HuH-7.5 (cell line): ENCODE results near the gene CORO2B.
"Not testable (repeated sequence)": the region's sequence is repeated elsewhere in the genome, so short reads cannot be mapped to it uniquely, and the experiment has no call there.

ENCODE experiments used
- DNase-seq: peaks from one replicate; pipeline ENCODE4 v3.0.0; 2011; ENCODE audit warnings: low spot score

The CORO2B gene

DNA sequence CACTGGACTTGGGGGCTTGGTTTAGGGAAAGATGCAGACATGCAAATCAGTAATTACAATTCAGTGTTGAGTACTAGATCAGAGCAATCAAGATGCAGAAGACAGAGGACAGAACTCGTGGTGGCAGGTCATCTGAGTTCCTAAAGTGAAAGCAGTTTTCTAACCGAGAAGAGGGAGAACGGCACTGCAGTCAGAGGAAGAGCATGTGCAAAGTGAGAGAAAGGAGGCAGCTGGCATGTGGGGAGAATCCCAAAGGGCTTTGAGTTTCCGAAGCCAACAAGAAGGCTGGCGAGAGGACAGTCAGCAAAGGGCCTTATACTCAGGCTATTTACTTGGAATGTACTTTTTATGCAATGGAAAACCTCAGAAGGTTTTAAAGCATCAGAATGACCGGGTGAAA, 154.9 kb downstream of the CORO2B start:
- DNase-seq = no peak

DNA sequence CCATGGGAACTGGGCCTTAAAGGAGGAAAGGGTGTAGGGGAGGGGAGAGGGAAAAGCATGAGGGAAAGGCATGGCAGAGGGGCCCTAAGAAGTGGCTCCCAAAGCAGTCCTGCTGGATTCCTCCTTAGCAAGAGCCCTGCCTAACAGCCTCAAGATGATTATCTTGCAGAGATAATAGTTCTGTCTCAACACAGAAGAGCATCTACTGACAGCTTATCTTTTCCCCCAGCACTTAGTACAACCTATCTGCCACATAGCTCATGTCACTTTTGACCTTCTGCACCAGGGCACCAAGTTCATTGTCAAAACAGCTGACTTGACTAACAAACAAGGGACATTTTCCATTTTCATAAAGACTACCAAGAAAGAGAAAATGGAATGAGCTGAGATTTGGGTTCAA, 155.6 kb downstream of the CORO2B start:
- DNase-seq = no peak

DNA sequence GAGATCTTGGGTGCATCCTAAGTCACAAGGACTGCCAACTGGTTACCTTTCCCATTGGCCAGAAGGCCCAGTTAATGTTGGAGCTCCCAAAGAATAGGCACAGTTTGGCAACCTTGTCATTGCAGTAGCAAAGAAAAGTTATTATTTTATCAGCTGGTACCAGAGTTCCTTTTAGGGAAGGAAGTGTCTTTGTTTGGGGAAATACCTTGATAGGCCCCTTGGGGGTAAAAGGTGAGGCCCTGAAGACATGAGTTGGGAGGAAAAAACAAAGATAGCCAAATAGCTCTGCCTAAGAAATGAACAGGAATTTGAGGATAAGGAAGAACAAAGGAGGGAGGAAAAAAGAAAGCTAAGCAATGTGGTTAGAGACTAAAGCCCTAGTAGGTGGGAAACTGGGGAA, 156.1 kb downstream of the CORO2B start:
- DNase-seq = no peak

DNA sequence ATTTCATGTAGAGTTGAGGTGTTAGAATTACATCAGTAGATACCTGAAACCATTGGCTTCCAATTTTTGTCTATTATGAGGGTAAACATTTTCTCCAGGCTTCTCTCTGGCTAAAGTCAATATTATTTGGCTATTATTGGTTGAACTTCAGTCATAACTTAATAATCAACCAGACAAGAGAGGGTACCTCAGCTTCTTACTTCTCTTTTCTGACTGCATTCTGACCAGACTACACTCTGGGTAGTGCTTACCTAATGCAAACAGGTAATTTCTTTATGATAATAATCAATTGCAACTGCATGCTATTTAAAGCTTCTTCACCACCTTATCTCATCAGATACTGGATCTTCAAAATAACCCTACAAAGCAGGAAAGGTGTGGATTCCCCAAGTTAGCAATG, 156.8 kb downstream of the CORO2B start:
- DNase-seq = no peak

DNA sequence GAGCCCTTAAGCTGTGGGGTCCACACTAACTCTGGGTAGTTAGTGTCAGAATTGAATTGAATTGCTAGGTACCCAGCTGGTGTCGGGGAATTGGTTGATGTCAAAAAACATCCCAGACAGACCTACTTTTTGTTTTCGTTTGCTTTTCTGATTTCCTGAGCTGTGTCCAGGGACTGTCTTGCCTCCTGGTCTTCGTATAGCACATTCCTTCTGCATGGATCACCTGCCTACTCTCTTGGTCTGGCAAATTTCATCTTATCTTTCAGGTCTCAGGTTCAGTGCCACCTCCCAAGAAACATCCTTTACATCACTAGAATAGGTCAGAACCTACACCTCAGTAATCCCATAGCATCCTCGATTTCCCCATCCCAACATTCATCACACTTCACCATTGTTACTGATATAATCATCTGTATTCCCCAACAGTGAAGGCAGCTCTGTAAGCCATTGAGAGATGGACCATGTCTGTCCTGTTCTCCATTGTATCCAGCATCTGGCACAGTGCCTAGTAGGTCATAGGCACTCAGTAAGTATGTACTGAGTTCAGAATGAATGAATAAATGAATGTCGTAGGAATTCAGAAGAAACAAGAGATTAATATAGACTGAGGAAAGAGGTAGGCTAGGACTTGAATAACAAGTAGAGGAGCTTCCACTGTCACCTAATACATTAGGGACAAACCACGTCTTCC, 160.7 kb downstream of the CORO2B start:
- no peak for DNase-seq

DNA sequence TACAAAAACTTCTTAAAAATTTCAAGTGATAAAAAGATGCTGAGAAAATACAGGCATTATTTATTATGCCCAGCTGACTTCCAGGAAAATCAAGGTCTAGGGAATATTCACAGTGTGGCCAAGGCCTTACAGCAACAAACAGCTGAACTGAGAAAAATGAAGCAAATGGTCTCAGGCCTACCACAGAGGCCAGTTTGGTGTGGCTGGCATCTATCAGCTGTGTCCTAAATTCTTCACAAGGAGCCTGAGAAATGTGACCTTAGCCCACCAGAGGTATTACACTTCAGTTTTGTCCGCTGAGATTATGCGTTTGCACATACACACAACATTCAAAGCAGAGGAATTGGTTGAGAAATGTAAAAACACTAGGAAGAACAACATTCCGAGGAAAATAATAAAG, 164.5 kb downstream of the CORO2B start:
- DNase-seq = no peak

DNA sequence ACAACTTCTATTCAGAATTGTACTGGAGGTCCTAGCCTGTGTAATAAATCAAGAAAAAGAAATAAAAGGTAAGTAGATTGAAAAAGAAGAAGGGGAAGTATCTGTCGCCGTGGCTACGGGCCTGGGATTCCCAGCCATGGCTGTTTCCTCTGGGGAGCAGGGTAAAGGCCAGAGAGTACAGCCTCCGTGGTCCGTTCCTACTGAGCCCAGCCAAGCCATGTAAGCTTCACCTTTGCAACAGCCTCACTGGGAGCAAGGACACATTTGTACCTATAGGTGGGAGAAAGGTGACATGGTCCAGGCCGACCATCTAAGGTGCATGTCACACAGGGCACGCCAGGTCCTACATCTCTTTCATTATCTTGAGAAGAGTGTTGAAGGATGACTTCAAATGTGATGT, 170.6 kb downstream of the CORO2B start:
- DNase-seq = no peak

DNA sequence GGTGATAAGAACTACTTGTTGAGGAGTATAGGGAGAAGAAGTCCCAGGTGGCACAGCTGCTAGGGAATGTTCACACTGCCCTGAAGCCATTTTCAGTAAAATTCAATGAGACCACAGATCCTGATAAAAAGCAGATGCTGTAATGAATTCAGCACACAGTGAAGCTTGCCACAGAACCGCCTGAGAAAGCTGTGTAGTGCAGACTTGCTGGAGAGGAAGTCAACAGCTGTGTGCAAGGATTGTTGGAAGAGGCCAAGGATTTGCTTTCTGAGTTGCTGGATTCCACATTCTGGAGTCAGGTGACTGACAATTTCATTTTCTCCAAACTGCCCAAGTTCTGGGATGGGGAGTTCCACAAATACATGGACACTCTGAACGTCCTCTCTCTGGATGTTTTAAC, 171.0 kb downstream of the CORO2B start:
- DNase-seq = no peak

DNA sequence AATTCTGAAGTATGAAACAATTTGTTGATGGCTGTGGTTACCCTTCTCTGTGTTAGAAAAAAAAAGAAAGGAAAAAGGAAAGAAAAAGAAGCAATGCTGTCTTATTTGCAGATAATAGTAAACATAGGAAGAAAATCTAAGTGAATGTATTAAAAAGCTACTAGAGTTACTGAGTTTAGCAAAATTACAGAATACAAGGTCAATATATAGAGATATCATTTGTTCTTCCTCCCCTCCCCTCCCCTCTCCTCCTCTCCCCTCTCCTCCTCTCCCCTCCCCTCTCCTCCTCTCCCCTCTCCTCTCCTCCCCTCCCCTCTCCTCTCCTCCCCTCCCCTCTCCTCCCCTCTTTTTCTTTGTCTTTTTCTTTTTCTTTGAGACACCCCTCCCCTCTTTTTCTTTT, 172.8 kb downstream of the CORO2B start:
- DNase-seq = no peak

DNA sequence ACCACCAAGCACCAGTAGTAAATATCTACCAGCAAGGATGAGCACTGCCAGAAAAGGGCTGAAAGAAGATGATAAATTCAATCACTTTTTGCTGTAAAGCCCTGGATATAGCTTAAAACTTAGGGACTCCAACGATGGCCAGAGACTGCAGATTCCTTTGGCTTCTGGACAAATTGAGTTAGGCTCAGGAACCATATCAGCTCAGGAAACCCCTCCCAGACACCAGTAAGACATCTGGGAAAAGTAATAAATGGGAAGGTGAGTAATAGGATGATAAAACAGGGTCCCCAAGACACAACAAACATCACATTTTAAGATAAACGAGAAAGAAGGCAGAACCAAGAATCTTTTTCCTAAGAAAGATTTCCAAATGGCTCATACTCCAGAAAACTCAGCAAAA, 176.9 kb downstream of the CORO2B start:
- DNase-seq = no peak

DNA sequence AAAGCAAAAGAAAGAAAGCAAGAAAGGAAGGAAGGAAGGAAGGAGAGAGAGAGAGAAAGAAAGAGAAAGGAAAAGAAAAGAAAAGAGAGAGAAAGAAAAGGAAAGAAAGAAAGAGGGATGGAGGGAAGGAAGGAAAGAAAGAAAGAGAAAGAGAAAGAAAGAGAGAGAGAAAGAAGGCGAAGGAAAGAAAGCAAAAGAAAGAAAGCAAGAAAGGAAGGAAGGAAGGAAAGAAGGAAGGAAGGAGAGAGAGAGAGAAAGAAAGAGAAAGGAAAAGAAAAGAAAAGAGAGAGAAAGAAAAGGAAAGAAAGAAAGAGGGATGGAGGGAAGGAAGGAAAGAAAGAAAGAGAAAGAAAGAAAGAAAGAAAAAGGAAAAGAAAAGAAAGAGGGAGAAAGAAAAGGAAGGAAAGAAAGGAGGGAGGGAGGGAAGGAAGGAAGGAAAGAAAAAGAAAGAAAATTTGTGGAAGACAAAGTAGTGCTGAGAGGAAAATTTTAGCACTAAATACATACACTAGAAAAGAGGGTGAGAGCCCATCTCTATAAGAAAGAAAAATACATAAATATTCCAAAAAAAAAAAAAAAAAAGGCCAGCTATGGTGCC, 181.3 kb downstream of the CORO2B start:
- not testable (repeated sequence) for DNase-seq

DNA sequence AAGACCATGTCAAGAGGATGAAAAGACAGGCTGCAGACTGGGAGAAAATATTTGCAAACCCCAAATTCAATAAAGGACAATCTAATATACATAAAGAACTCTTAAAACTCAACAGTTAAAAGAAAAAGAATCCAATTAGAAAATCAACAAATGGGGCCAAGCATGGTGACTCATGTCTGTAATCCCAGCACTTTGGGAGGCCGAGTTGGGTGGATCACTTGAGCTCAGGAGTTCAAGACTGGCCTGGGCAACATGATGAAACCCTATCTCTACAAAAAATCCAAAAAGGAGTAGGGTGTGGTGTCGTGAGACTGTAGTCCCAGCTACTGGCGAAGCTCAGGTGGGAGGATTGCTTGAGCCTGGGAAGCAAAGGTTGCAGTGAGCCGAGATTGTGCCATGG, 184.3 kb downstream of the CORO2B start:
- no peak for DNase-seq

DNA sequence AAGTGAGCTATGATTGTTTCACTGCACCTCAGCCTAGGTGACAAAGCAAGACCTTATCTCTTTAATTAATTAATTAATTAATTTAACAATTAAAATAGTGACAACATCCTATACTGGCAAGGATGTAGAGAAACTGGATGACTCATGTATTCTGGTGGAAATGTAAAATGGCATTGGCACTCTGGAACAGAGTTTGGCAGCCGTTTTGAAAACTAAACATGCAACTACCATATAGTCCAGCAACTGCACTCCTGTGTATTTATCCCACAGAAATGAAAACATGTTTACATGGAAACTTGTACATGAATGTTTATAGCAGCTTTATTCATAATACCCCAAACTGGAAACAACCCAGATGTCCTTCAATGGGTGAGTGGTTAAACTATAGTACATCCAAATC, 185.3 kb downstream of the CORO2B start:
- DNase-seq = no peak

DNA sequence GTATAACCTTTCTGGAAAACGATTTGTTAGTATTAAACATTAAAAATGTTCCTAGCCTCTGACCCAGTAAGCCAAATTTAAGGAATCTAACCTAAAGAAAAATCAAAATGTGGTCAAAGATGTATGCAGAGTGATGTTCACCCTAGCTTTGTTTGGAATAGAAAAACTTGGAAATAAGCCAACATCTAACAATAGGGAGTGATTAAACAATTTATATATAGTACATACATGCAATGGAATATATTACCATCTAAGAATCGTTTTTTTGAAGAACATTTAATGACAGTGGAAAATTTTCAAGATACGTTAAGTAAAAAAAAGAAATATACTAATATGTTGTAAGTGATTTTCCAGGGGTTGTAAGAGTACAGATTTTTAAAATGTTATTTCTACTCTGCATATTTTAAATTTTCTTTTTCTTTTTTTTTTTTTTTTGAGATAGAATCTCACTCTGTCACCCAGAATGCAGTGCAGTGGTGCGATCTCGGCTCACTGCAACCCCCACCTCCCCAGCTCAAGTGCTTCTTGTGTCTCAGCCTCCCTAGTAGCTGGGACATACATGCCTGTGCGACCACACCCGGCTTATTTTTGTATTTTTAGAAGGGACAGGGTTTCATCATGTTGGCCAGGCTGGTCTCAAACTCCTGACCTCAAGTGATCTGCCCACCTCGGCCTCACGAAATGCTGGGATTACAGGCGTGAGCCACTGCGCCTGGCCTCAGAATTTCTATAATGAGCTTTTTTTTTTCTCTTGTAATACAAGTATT, 187.0 kb downstream of the CORO2B start:
- no peak for DNase-seq

DNA sequence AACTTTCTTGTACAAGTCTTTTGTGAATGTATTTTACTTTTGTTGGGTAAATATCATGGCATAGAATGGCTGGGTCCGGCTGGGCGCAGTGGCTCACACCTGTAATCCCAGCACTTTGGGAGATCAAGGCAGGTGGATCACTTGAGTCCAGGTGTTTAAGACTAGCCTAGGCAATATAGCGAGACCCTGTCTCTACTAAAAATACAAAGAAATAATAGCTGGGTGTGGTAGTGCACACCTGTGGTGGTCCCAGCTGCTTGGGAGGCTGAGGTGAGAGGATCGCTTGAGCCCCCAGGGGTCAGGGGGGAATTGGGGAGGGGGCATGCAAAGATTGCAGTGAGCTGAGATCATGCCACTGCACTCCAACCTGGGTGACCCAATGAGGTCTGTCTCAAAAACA, 189.0 kb downstream of the CORO2B start:
- no peak for DNase-seq

DNA sequence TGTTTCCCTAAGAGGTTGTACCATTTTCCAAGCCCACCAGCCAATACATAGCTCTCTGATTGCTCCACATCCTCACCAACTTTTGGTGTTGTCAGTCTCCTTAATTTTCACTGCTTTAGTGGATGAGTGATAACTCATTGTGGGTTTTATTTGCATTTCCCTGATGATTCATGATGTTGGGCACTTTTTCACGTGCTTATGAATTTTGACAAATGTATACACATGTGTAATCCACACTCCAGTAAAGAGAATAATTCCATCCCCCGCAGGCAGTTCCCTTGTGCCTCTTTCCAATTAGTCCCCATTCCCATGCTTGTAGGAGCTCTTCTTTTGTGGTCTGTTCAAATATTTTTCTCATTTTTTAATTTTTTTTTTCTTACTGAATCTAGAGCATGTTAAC, 189.5 kb downstream of the CORO2B start:
- no peak for DNase-seq

DNA sequence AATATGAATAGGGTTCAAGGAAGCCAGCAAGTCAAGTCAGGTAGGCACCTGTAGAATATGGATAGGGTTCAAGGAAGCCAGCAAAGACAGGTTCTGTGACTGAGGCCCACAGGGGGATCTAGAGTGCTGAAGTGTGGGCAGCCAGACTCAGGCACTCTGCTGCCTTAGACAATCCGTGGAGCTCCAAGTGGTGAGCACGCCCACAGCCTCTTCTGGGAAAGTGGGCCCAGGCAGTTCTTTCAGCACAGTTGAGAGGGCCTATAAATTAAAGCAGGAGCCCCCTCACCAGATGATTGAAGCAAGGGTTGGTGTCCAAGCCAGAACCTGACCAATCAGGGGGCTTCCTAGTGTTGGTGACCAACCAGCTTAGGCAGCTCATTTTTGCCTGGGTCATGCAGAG, 190.9 kb downstream of the CORO2B start:
- no peak for DNase-seq

DNA sequence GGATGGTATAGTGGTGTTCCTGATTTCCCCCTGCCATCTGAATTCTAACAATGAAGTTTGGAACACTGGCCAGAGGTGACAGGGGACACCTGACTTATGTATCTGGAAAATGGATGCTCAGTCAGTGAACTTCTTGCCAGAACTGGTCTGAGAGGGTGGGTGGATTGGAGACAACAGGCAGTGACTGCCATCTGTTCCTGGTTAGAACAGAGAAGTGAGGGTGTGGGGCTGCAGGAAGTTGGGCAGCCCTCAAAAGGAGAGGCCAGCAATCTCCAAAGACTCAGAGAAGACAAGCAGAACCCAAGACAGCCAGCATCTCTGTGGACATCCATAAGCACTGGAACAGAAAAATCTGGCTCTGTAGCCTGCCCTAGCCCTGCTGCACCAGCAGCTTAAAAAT, 191.4 kb downstream of the CORO2B start:
- DNase-seq = no peak

DNA sequence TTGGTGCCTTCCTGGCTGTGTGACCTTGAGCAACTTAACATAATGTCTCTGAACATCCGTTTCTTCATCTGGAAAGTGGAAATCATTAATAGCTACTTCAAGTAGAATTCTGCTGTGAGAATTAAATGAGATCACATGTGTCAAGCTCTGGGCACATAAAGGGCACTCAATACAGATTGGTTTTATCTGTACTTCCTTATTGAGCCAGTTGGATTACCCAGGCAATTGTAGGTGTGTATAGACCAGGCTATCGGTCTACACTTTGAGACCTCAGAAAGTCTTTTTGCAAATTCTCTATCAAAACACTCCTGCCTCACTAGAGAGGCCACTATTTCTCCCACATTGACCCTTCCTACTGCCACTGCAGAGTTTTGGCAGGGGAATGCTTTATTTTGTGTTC, 194.2 kb downstream of the CORO2B start:
- no peak for DNase-seq

DNA sequence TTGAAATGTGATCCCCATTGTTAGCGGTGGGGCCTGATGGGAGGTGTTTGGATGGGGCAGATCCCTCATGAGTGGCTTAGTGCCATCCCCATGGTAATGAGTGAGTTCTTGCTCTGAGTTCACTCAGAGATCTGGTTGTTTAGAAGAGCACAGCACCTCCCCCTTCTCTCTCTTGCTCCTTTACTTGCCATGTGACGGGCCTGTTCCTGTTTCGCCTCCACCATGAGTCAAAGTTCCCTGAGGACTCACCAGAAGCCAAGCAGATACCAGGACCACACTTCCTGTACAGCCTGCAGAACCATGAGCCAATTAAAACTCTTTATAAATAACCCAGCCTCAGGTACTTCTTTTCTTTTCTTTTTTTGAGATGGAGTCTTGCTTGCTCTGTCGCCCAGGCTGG, 195.3 kb downstream of the CORO2B start:
- no peak for DNase-seq

DNA sequence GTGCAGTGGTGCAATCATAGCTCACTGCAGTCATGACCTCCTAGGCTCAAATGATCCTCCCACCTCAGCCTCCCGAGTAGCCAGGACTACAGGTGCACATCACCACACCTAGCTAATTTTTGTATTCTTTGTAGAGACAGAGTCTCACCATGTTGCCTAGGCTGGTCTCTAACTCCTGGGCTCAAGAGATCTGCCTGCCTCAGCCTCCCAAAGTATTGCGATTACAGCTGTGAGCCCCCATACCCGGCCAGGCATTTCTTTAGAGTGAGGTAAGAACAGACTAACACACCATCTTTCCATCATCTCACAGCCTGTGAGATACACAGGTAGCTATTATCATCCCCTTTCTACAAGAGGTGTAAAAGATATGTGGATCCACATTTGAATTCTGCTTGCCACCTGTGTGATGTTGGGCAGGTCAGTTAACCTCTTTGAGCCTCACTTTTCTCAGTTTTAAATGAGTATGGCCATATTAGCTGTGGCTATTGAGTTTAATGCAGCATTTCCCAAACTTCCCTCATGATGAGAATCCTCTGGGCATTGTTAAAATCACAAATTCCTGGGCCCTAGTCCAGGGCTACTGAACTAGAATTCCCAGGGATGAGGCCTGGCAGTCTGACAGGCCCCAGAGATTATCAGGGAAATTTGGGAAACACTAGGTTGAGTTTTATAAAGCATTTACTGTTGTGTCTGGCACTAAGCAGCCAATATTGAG, 195.9 kb downstream of the CORO2B start:
- DNase-seq = no peak

DNA sequence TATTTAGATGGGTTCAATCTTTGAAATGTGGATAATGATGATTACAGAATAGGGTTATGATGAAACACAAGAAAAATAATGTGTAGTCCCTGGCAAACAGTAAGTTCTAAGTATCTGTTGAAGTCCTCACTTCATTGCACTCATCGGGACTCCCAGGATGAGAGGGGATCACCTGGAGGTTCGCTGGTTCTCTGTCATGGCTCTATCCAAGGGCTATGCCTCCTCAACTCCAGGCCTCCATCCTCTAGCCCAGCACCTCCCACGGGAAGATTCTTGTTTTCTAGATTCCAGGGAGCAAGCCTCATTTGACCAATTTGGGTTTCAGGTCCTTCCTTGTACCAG, 196.4 kb downstream of the CORO2B start:
- DNase-seq = no peak
